OCI-LY1 (cell line): Measurements from ENCODE around the gene SORD.
"Not testable (repeated sequence)": the region's sequence is repeated elsewhere in the genome, so short reads cannot be mapped to it uniquely, and the experiment has no call there.

ENCODE experiments used
- CTCF ChIP-seq: fragments of 200-600 bp; sonication (generic), shearing (Covaris generic); IDR thresholded peaks from 2 replicates; pipeline ENCODE4 v1.5.1; 2017; ENCODE audit warnings: mild to moderate bottlenecking, antibody characterized with exemption, low read length, moderate library complexity, mixed read lengths
- EZH2 ChIP-seq: fragments of 200-600 bp; sonication (generic), shearing (Covaris generic); IDR thresholded peaks from 2 replicates; pipeline ENCODE4 v1.8.0; 2017; ENCODE audit warnings: borderline replicate concordance, mixed run types, mild to moderate bottlenecking, antibody characterized with exemption, low read length, moderate library complexity, mixed read lengths

- TF ChIP-seq CTCF, EZH2: not testable (repeated sequence)
These were observed 11.8 kb downstream of the SORD start for GRCh38 chr15:45034600-45035375.
